B cell (primary cell): ENCODE results near the gene LMF2. TPM values are rescaled to one million over a fixed set of nuclear protein-coding genes. Genes with fewer than 3 reads are reported as not detected.
A peak's percentile ranks its signal among the peaks of the same experiment; 100 is the strongest.
"Not testable (repeated sequence)": the region's sequence is repeated elsewhere in the genome, so short reads cannot be mapped to it uniquely, and the experiment has no call there.

ENCODE experiments used
- ATAC-seq: fragments of 200-7000 bp; cut with Tn5 transposase; one replicate; pipeline ENCODE4 v1.10.0; 2021; ENCODE audit warnings: low read depth, mild to moderate bottlenecking, moderate number of reproducible peaks, moderate library complexity
- CTCF ChIA-PET: fragments of 350-600 bp; sonication (Branson Sonifier 250); formaldehyde crosslinking; loops from one replicate; lab custom pipeline; 2021; ENCODE audit warnings: antibody characterized with exemption, inconsistent platforms; lab: Charles Lee
- POLR2A ChIA-PET: fragments of 350-600 bp; sonication (Branson Sonifier 250); formaldehyde crosslinking; loops from one replicate; lab custom pipeline; 2021; ENCODE audit warnings: antibody characterized with exemption; lab: Charles Lee
- DNase-seq: peaks from one replicate; pipeline ENCODE4 v3.0.0; 2013
- H2AFZ ChIP-seq: 2 replicates; pipeline ENCODE4 v1.6.1; 2012; ENCODE audit warnings: mild to moderate bottlenecking, low read depth, low read length; ENCODE audit not compliant: insufficient read depth, poor library complexity, severe bottlenecking
- H3K27ac ChIP-seq, 2 donors: 1 replicate in 1 of 2; 2 replicates in 1 of 2; pipeline ENCODE4 v1.5.1; 2012 to 2013; ENCODE audit warnings: low read length in 2 of 2, mild to moderate bottlenecking in 2 of 2, moderate library complexity in 1 of 2
- H3K27me3 ChIP-seq, 4 experiments: fragments of 200-600 bp in 1 of 4; sonication (generic) in 1 of 4; replicated peaks in 1 of 4; 1 replicate in 2 of 4; 2 replicates in 2 of 4; pipeline versions ENCODE4 v1.6.1 to v1.7.0; 2013 to 2016; ENCODE audit warnings: low read length in 3 of 4, mild to moderate bottlenecking in 2 of 4, mixed read lengths in 1 of 4, moderate library complexity in 1 of 4; ENCODE audit not compliant: insufficient read depth in 4 of 4, control insufficient read depth in 3 of 4; ENCODE audit errors: control extremely low read depth in 1 of 4
- H3K36me3 ChIP-seq, 2 experiments: replicated peaks in 1 of 2; 1 replicate in 1 of 2; 2 replicates in 1 of 2; pipeline versions ENCODE4 v1.6.1 to v1.7.1; 2013; ENCODE audit warnings: low read length in 1 of 2; ENCODE audit not compliant: insufficient read depth in 2 of 2, control insufficient read depth in 1 of 2; ENCODE audit errors: control extremely low read depth in 1 of 2, extremely low read depth in 1 of 2
- H3K4me1 ChIP-seq, 2 donors: fragments of 200-600 bp in 1 of 2; sonication (generic) in 1 of 2; 1 replicate in 1 of 2; 2 replicates in 1 of 2; pipeline versions ENCODE4 v1.5.1 to v1.6.1; 2013 to 2017; ENCODE audit warnings: low read length in 2 of 2; ENCODE audit not compliant: control insufficient read depth in 2 of 2, insufficient read depth in 2 of 2
- H3K4me2 ChIP-seq: replicated peaks from 2 replicates; pipeline ENCODE3; 2012; ENCODE audit warnings: mild to moderate bottlenecking, low read depth, low read length; ENCODE audit not compliant: poor library complexity, severe bottlenecking
- H3K4me3 ChIP-seq, 5 experiments: fragments of 200-600 bp in 1 of 5; sonication (generic) in 1 of 5; 1 replicate in 3 of 5; 2 replicates in 2 of 5; pipeline versions ENCODE4 v1.5.1 to v1.7.0; 2011 to 2016; ENCODE audit warnings: low read length in 4 of 5, mild to moderate bottlenecking in 4 of 5, low read depth in 2 of 5, control low read depth in 1 of 5, moderate library complexity in 1 of 5; ENCODE audit not compliant: insufficient read depth in 1 of 5; ENCODE audit errors: control extremely low read depth in 1 of 5, extremely low read depth in 1 of 5
- H3K79me2 ChIP-seq: fragments of 200-600 bp; sonication (generic); one replicate; pipeline ENCODE4 v1.6.0; 2016; ENCODE audit warnings: low read length; ENCODE audit not compliant: control insufficient read depth, insufficient read depth
- H3K9ac ChIP-seq: fragments of 200-600 bp; sonication (generic); 2 replicates; pipeline ENCODE4 v1.6.1; 2017; ENCODE audit warnings: mild to moderate bottlenecking, low read length, moderate library complexity
- H3K9me3 ChIP-seq, 3 donors: one replicate each; pipeline versions ENCODE4 v1.6.1 to v1.7.1; 2013; ENCODE audit warnings: low read length in 2 of 3; ENCODE audit not compliant: control insufficient read depth in 2 of 3, insufficient read depth in 1 of 3; ENCODE audit errors: control extremely low read depth in 1 of 3
- H4K20me1 ChIP-seq: 2 replicates; pipeline ENCODE4 v1.6.0; 2012; ENCODE audit warnings: mild to moderate bottlenecking, low read length; ENCODE audit not compliant: insufficient read depth, control insufficient read depth, poor library complexity, severe bottlenecking
- H3K27ac Mint-ChIP-seq: one replicate; pipeline ENCODE4 v1.8.0; 2021; ENCODE audit warnings: mixed read lengths
- H3K27me3 Mint-ChIP-seq: one replicate; pipeline ENCODE4 v1.8.0; 2021; ENCODE audit warnings: mixed read lengths
- H3K4me1 Mint-ChIP-seq: one replicate; pipeline ENCODE4 v1.8.0; 2021; ENCODE audit warnings: mixed read lengths
- H3K4me3 Mint-ChIP-seq: one replicate; pipeline ENCODE4 v1.8.0; 2021; ENCODE audit warnings: mixed read lengths
- H3K9me3 Mint-ChIP-seq: one replicate; pipeline ENCODE4 v1.8.0; 2022; ENCODE audit warnings: mixed read lengths; ENCODE audit not compliant: insufficient read depth
- WGBS: methylation state at CpG from one replicate; pipeline ENCODE4 v1.1.5; 2013; ENCODE audit warnings: missing lambda C conversion rate; ENCODE audit not compliant: insufficient coverage; 5-methylcytosine and 5-hydroxymethylcytosine counted together
- intact Hi-C: fragments of 100-400 bp; cut with micrococcal nuclease; formaldehyde crosslinking; loops from one replicate; pipeline ENCODE4 v1.10.0; 2022
- polyA plus RNA-seq: library from polyadenylated mRNA; depleted of rRNA; stranded (reverse); fragments of >200 nt; gene quantifications from 2 replicates; pipeline ENCODE4 v1.2.3, GENCODE V29; 2012
- total RNA-seq, 2 donors: library from RNA; stranded (reverse); fragments of 120-200 nt in 1 of 2; gene quantifications; 1 replicate in 1 of 2; 2 replicates in 1 of 2; pipeline versions ENCODE4 v1.2.3 to v1.2.4, GENCODE V29; 2013 to 2022
- TF ChIP-seq, protein P1 (sequence below): fragments of 200-600 bp; IDR thresholded peaks from one replicate; pipeline ENCODE4 v1.8.0; 2022; ENCODE audit warnings: antibody characterized with exemption, mild to moderate bottlenecking

LMF2 gene
- total and polyA plus RNA-seq, 2 donors (not counting 1 experiment from before 2014, with no cell fraction given): 128 to 316 TPM

DNA sequence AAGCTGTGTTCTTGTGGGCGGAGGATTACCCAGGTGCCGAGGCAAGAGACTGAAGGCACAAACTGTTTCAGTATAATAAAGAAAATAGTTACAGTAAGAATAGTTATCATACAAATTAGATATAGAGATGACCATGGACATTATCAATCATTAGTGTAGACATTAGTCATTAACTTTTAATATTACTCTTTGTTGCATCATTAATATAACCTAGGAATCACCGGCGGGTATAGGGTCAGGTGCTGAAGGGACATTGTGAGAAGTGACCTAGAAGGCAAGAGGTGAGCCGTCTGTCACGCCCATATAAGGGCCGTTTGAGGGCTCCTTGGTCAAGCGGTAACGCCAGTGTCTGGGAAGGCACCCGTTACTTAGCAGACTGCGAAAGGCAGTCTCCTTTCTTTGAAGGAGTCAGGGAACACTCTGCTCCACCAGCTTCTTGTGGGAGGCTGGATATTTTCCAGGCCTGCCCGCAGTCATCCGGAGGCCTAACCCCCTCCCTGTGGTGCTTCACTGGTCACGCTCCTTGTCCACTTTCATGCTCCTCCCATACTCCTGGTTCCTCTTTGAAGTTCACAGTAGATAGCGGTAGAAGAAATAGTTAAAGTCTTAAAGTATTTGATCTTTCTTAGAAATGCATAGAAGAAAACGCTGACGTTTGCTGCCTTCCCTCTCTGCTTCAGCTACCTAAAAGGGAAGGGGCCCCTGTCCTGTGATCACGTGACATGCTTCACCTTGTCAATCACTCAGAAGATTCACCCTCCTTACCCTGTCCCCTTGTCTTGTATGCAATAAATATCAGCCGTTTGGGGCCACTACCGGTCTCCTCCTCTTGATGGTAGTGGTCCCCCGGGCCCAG is 26.6 kb upstream of the LMF2 start:
- H3K27me3 Mint-ChIP-seq, H3K27me3 ChIP-seq, H3K36me3 ChIP-seq, H4K20me1 ChIP-seq, H3K9me3 Mint-ChIP-seq, intact Hi-C loops, ATAC-seq, H3K9me3 ChIP-seq, H2AFZ ChIP-seq: not testable (repeated sequence)
- peak overlapping the region; percentile 99 for H3K27ac Mint-ChIP-seq
- ChIA-PET CTCF (interaction anchor here (0.8 to 3.4 kb wide), 4 partner anchors 8 to 87 kb away, joined by 4 to 13 read pairs (median 6); partner anchors contain the start of gene SCO2), POLR2A (interaction anchor here (0.6 to 1.7 kb wide), 5 partner anchors 9 to 87 kb away, joined by 4 to 13 read pairs (median 5); partner anchors contain the start of gene SCO2)
- peak overlapping the region; percentile 80 for H3K4me3 Mint-ChIP-seq
- Histone ChIP-seq H3K9ac (peak overlapping the region; percentile 23), H3K79me2 (peaks cover 17% of the 10 kb centered on the region), H3K4me2 (peak overlapping the region; percentile 42), H3K4me1 (peaks cover 25 to 61% of the 10 kb centered on the region in 2 donors), H3K4me3 (peak overlapping the region in 2 of 5 experiments; percentile 12 to 40), H3K27ac (peak overlapping the region; percentile 64 to 99)
- H3K4me1 Mint-ChIP-seq: peaks cover 41% of the 10 kb centered on the region
- peak; percentile 65 for DNase-seq
- 58% methylated on average over 12 of the region's 21 CpGs for WGBS

DNA sequence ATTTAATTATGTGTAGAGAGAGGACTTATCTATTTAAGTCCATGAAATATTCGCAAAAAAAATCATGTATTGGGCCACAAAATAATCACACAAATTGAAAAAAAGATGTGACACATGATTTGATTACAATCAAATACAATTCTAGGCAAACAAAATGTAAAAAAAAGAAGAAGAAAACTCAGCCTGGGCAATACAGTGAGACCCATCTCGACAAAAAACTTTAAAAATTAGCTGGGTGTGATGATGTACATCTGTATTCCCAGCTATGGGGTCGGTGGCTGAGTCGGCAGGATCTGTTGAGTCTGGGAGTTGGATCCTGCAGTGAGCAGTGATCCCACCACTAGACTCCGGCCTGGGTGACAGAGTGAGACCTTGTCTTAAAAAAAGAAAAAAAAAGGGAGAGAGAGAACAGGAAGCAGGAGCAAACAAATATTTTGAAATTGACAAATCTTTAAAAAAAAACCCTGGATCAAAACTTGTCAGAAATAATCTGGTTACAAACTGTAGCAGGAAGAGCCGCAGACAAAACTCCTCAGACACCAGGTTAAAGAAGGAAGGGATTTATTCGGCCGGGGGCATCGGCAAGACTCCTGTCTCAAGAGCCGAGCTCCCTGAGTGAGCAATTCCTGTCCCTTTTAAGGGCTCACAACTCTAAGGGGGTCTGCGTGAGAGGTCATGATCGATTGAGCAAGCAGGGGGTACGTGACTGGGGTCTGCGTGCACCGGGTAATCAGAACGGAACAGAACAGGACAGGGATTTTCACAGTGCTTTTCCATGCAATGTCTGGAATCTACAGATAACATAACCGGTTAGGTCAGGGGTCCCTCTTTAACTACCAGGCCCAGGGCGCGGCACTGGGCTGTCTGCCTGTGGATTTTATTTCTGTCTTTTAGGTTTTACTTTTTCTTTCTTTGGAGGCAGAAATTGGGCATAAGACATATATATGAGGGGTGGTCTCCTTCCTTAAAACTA is 25.6 kb upstream of the LMF2 start:
- H3K4me1 Mint-ChIP-seq: peaks cover 46% of the 10 kb centered on the region
- POLR2A ChIA-PET: interaction anchor here (1.1 to 4.6 kb wide), 5 partner anchors 7 to 88 kb away, joined by 3 to 40 read pairs (median 20); partner anchors contain the start of genes LMF2 and NCAPH2
- H3K4me3 Mint-ChIP-seq: peak overlapping the region; percentile 95

More for the DNA sequence above, 25.6 kb upstream of the LMF2 start:
- H3K27me3 ChIP-seq: no peaks in the 10 kb centered on the region
- peaks cover 0 to 9% (median 0%) of the 10 kb centered on the region in 3 donors for H3K9me3 ChIP-seq
- TF ChIP-seq, protein P1, sequence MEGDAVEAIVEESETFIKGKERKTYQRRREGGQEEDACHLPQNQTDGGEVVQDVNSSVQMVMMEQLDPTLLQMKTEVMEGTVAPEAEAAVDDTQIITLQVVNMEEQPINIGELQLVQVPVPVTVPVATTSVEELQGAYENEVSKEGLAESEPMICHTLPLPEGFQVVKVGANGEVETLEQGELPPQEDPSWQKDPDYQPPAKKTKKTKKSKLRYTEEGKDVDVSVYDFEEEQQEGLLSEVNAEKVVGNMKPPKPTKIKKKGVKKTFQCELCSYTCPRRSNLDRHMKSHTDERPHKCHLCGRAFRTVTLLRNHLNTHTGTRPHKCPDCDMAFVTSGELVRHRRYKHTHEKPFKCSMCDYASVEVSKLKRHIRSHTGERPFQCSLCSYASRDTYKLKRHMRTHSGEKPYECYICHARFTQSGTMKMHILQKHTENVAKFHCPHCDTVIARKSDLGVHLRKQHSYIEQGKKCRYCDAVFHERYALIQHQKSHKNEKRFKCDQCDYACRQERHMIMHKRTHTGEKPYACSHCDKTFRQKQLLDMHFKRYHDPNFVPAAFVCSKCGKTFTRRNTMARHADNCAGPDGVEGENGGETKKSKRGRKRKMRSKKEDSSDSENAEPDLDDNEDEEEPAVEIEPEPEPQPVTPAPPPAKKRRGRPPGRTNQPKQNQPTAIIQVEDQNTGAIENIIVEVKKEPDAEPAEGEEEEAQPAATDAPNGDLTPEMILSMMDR: no peak
- H3K36me3 ChIP-seq: no peaks in the 10 kb centered on the region
- H3K27ac ChIP-seq: peak overlapping the region; percentile 99 to 100
- intact Hi-C loops: no loop called here
- DNase-seq (peak; percentile 10), ATAC-seq (no peak)
- no peaks in the 10 kb centered on the region for H4K20me1 ChIP-seq
- Mint-ChIP-seq H3K27ac (peak overlapping the region; percentile 99), H3K27me3 (no peaks in the 10 kb centered on the region), H3K9me3 (no peaks in the 10 kb centered on the region)
- H3K4me1 ChIP-seq: peaks cover 17 to 61% of the 10 kb centered on the region in 2 donors
- H3K9ac ChIP-seq: peak overlapping the region; percentile 97
- H3K4me3 ChIP-seq: peak overlapping the region in 1 of 5 experiments; percentile 95
- peak overlapping the region; percentile 84 for H3K4me2 ChIP-seq
- CTCF ChIA-PET: no interaction called here
- H2AFZ ChIP-seq: no peak overlapping the region
- WGBS: 94% methylated on average over 10 of the region's 19 CpGs
- peaks cover 17% of the 10 kb centered on the region for H3K79me2 ChIP-seq
